Heart left ventricle (tissue), 16 donors: Measurements from ENCODE around the gene CDC25A. TPM values are rescaled to one million over a fixed set of nuclear protein-coding genes. Genes with fewer than 3 reads are reported as not detected.

Experiments used
- ATAC-seq, 4 donors: fragments of 200-7000 bp; cut with Tn5 transposase; one replicate each; pipeline ENCODE4 v1.9.1; 2020 to 2022; ENCODE audit warnings: moderate library complexity in 4 of 4, mild to moderate bottlenecking in 3 of 4, moderate number of reproducible peaks in 1 of 4
- DNase-seq, 5 donors: peaks; one replicate each; pipeline ENCODE4 v3.0.0-alpha.2; 2020
- H3K27ac ChIP-seq, 12 donors: fragments of 200-600 bp; sonication (generic) in 4 of 12; one replicate each; pipeline versions ENCODE4 v1.5.0 to v1.8.0; 2016 to 2022; ENCODE audit warnings: mild to moderate bottlenecking in 2 of 12
- H3K27me3 ChIP-seq, 9 donors: fragments of 200-600 bp; sonication (generic) in 2 of 9; one replicate each; pipeline versions ENCODE4 v1.5.1 to v1.8.0; 2016 to 2022; ENCODE audit warnings: mild to moderate bottlenecking in 3 of 9
- H3K36me3 ChIP-seq, 9 donors: fragments of 200-600 bp; sonication (generic) in 2 of 9; one replicate each; pipeline versions ENCODE4 v1.5.0 to v1.8.0; 2018 to 2022; ENCODE audit warnings: mild to moderate bottlenecking in 2 of 9
- H3K4me1 ChIP-seq, 12 donors: fragments of 200-600 bp; sonication (generic) in 4 of 12; one replicate each; pipeline versions ENCODE4 v1.5.0 to v1.8.0; 2016 to 2022; ENCODE audit warnings: mild to moderate bottlenecking in 3 of 12
- H3K4me3 ChIP-seq, 12 donors: fragments of 200-600 bp; sonication (generic) in 4 of 12; one replicate each; pipeline versions ENCODE4 v1.5.0 to v1.8.0; 2017 to 2022; ENCODE audit warnings: mild to moderate bottlenecking in 9 of 12, moderate library complexity in 4 of 12
- H3K9me3 ChIP-seq, 12 donors: fragments of 200-600 bp; sonication (generic) in 4 of 12; one replicate each; pipeline versions ENCODE4 v1.5.0 to v1.8.0; 2016 to 2022; ENCODE audit warnings: mild to moderate bottlenecking in 1 of 12
- CTCF ChIP-seq, 12 donors: fragments of 200-600 bp; sonication (generic) in 4 of 12; IDR thresholded peaks; one replicate each; pipeline versions ENCODE4 v1.5.0 to v1.8.0; 2018 to 2022; ENCODE audit warnings: antibody characterized with exemption in 12 of 12, mild to moderate bottlenecking in 5 of 12
- POLR2A ChIP-seq, 2 donors: fragments of 450-650 bp; IDR thresholded peaks; one replicate each; pipeline ENCODE4 v1.6.1; 2017; ENCODE audit warnings: antibody characterized with exemption in 2 of 2, mild to moderate bottlenecking in 2 of 2, moderate library complexity in 2 of 2
- WGBS, 4 donors: extraction: QIAGEN DNeasy Blood & Tissue Kit in 2 of 4; methylation state at CpG; one replicate each; pipeline versions ENCODE4 v1.1.5 to v1.1.7; 2013 to 2018; 5-methylcytosine and 5-hydroxymethylcytosine counted together
- intact Hi-C, 10 donors: fragments of 100-400 bp; cut with DNase I; formaldehyde crosslinking; loops; one replicate each; pipeline versions ENCODE4 v1.11.1 to v1.14.2; 2022
- polyA plus RNA-seq, 2 donors: library from polyadenylated mRNA; stranded (reverse); fragments of 200-250 nt; gene quantifications; one replicate each; pipeline ENCODE4 v1.2.3, GENCODE V29; 2013
- total RNA-seq, 9 donors: library from RNA; depleted of rRNA in 2 of 9; stranded (reverse); fragments of >200 nt in 2 of 9; fragmentation: NEBNext Ultra II Directional in 3 of 9; extraction: Animal tissue kit (Norgen Biotek cat#: 25700) in 3 of 9; gene quantifications; one replicate each; pipeline versions ENCODE4 v1.1.0 to v1.2.4, GENCODE V29; 2016 to 2023
- donor health status: ischemic (EF 13 %, LVEDD 7.1; RV severe dilation, severe dysfunction).
- donor health status: healthy with polysubstance abuse.
- donor health status: DM: no; HTN: yes; CAD: no.
- donor health status: DM: no; HTN: no; CAD: no.
- donor health status: ischemic (EF 25% LVEDD 6.9; RV normal size, moderate dysfunction).
- donor health status: ischemic (EF 25% LVEDD 5.7; RV mildly dilated, moderate dysfunction).
- donor health status: healthy.
- donor health status: DM: yes; HTN: yes; CAD: no.
- donor health status: ischemic (EF 35%, LVEDD 5.7; RV mildly dilated, moderate dysfunction).
- donor health status: nonischemic (EF 11% LVEDD 7.7; RV severe dilation, severe dysfunction).
- donor health status: DM: yes; HTN: yes; CAD: no.
- donor health status: PGD.
- donor health status: ischemic (EF 29% LVEDD 5.4; RV normal size, mild dysfunction).
- donor health status: nonischemic (EF 23%, LVEDD 6.1; RV moderate dilation, normal function).

CDC25A gene
- total and polyA plus RNA-seq, 11 donors: 0.42 to 3.6 (median 1.00) TPM

- peaks cover 0 to 19% (median 15%) of the 10 kb centered on the region in 12 donors for H3K4me1 ChIP-seq
- DNase-seq (no peak), ATAC-seq (no peak)
- no peak overlapping the region for H3K4me3 ChIP-seq
- intact Hi-C loops: no loop called here
- 96 to 100% (median 97%) methylated on average over 9 of the region's 9 CpGs for WGBS, 4 donors
- H3K27me3 ChIP-seq: no peaks in the 10 kb centered on the region
- TF ChIP-seq POLR2A (IDR thresholded peaks at IDR 0.05): no peak
- no peak for TF ChIP-seq CTCF (IDR thresholded peaks at IDR 0.05)
- no peak overlapping the region for H3K27ac ChIP-seq
- no peaks in the 10 kb centered on the region for H3K36me3 ChIP-seq
- no peaks in the 10 kb centered on the region for H3K9me3 ChIP-seq
Measured at GRCh38 chr3:48125886-48126622, 62.2 kb downstream of the CDC25A start.

- Histone ChIP-seq H3K27me3 (no peaks in the 10 kb centered on the region), H3K4me1 (peaks cover 0 to 10% (median 8%) of the 10 kb centered on the region in 12 donors), H3K27ac (no peak overlapping the region), H3K36me3 (no peaks in the 10 kb centered on the region), H3K9me3 (no peaks in the 10 kb centered on the region), H3K4me3 (no peak overlapping the region)
- intact Hi-C loops: no loop called here
- ATAC-seq (no peak), DNase-seq (no peak)
- WGBS, 4 donors: 83 to 91% (median 88%) methylated on average over 7 to 8 of the region's 8 CpGs
- no peak for TF ChIP-seq POLR2A (IDR thresholded peaks at IDR 0.05)
- no peak for TF ChIP-seq CTCF (IDR thresholded peaks at IDR 0.05)
Measured at GRCh38 chr3:48125013-48125705, 63.1 kb downstream of the CDC25A start.

- Histone ChIP-seq H3K4me1 (peaks cover 0 to 18% (median 6%) of the 10 kb centered on the region in 12 donors), H3K9me3 (no peaks in the 10 kb centered on the region), H3K36me3 (no peaks in the 10 kb centered on the region), H3K4me3 (no peak overlapping the region), H3K27ac (no peak overlapping the region), H3K27me3 (no peaks in the 10 kb centered on the region)
- ATAC-seq: no peak
- intact Hi-C loops: no loop called here
- 90 to 94% (median 92%) methylated on average over 6 of the region's 6 CpGs for WGBS, 4 donors
- DNase-seq: no peak
- TF ChIP-seq POLR2A (IDR thresholded peaks at IDR 0.05) (no peak), CTCF (IDR thresholded peaks at IDR 0.05) (no peak)
Measured at GRCh38 chr3:48123346-48123745, 64.9 kb downstream of the CDC25A start.

- no peak for TF ChIP-seq CTCF (IDR thresholded peaks at IDR 0.05)
- TF ChIP-seq POLR2A (IDR thresholded peaks at IDR 0.05): no peak
- whole genome bisulfite sequencing, 4 donors: 87 to 95% (median 90%) methylated on average over 5 of the region's 5 CpGs
- no peaks in the 10 kb centered on the region for H3K9me3 ChIP-seq
- no peak overlapping the region for H3K4me3 ChIP-seq
- ATAC-seq: no peak
- peaks cover 0 to 20% (median 6%) of the 10 kb centered on the region in 12 donors for H3K4me1 ChIP-seq
- H3K36me3 ChIP-seq: no peaks in the 10 kb centered on the region
- H3K27me3 ChIP-seq: no peaks in the 10 kb centered on the region
- DNase-seq: no peak
- no peak overlapping the region for H3K27ac ChIP-seq
- intact Hi-C loops: no loop called here
Measured at GRCh38 chr3:48122504-48122903, 65.7 kb downstream of the CDC25A start.
